Measurements from ENCODE around the gene GLI3.
A peak's percentile ranks its signal among the peaks of the same experiment; 100 is the strongest.

The GLI3 gene

GRCh38 chr7:42100156-42100508, 136.9 kb downstream of the GLI3 start:
- peak; percentile 17 to 59 (median 47) for DNase-seq

- DNase-seq: no peak
Measured at GRCh38 chr7:42099470-42100155, 137.4 kb downstream of the GLI3 start.

GRCh38 chr7:42099066-42099465, 137.9 kb downstream of the GLI3 start:
- no peak for DNase-seq

GRCh38 chr7:42097752-42098151, 139.3 kb downstream of the GLI3 start:
- peak; percentile 15 to 59 (median 46) for DNase-seq

- no peak for DNase-seq
Measured at GRCh38 chr7:42096681-42097561, 140.1 kb downstream of the GLI3 start.

GRCh38 chr7:42096268-42096667, 140.7 kb downstream of the GLI3 start:
- no peak for DNase-seq

GRCh38 chr7:42095791-42096190, 141.2 kb downstream of the GLI3 start:
- no peak for DNase-seq

GRCh38 chr7:42093349-42093905, 143.6 kb downstream of the GLI3 start:
- DNase-seq: no peak

- no peak for DNase-seq
Measured at GRCh38 chr7:42091461-42092291, 145.3 kb downstream of the GLI3 start.

- DNase-seq: no peak
Measured at GRCh38 chr7:42090806-42091205, 146.2 kb downstream of the GLI3 start.

GRCh38 chr7:42090056-42090455, 147.0 kb downstream of the GLI3 start:
- DNase-seq: no peak

GRCh38 chr7:42087616-42088015, 149.4 kb downstream of the GLI3 start:
- DNase-seq: no peak

GRCh38 chr7:42085531-42085930, 151.5 kb downstream of the GLI3 start:
- no peak for DNase-seq

GRCh38 chr7:42084263-42084662, 152.7 kb downstream of the GLI3 start:
- DNase-seq: no peak

GRCh38 chr7:42083284-42083683, 153.7 kb downstream of the GLI3 start:
- no peak for DNase-seq

- no peak for DNase-seq
Measured at GRCh38 chr7:42082144-42082543, 154.9 kb downstream of the GLI3 start.

- DNase-seq: no peak
Measured at GRCh38 chr7:42081671-42082070, 155.3 kb downstream of the GLI3 start.

- DNase-seq: peak; percentile 72 to 87 (median 76)
Measured at GRCh38 chr7:42080841-42081586, 156.0 kb downstream of the GLI3 start.

- no peak for DNase-seq
Measured at GRCh38 chr7:42077271-42078135, 159.5 kb downstream of the GLI3 start.

GRCh38 chr7:42076870-42077269, 160.1 kb downstream of the GLI3 start:
- DNase-seq: no peak

GRCh38 chr7:42075418-42075817, 161.6 kb downstream of the GLI3 start:
- DNase-seq: peak in 2 of 4 experiments; percentile 15 to 24

All from suppressor macrophage (primary cell).